WI38 (cell line): ENCODE measurements around the gene ZNF76.
A peak's percentile ranks its signal among the peaks of the same experiment; 100 is the strongest.
"Not testable (repeated sequence)": the region's sequence is repeated elsewhere in the genome, so short reads cannot be mapped to it uniquely, and the experiment has no call there.

ENCODE experiments used
- H3K4me3 ChIP-seq: 2 replicates; pipeline ENCODE4 v1.5.1; 2011; ENCODE audit warnings: low read depth, mild to moderate bottlenecking, control low read depth, low read length
- CTCF ChIP-seq: IDR thresholded peaks from 2 replicates; pipeline ENCODE4 v1.5.1; 2012; ENCODE audit warnings: low read depth, mild to moderate bottlenecking, control low read depth, low read length

ZNF76 gene

GRCh38 chr6:35319346-35320030 is 60.0 kb downstream of the ZNF76 start:
- TF ChIP-seq CTCF = no peak
- no peak overlapping the region for H3K4me3 ChIP-seq

GRCh38 chr6:35320031-35320410 is 60.5 kb downstream of the ZNF76 start:
- no peak for TF ChIP-seq CTCF
- no peak overlapping the region for H3K4me3 ChIP-seq

- H3K4me3 ChIP-seq = no peak overlapping the region
- TF ChIP-seq CTCF = no peak
Measured at GRCh38 chr6:35321091-35321490, 61.6 kb downstream of the ZNF76 start.

GRCh38 chr6:35327349-35328027 is 68.0 kb downstream of the ZNF76 start:
- peak; percentile 81 for TF ChIP-seq CTCF
- no peak overlapping the region for H3K4me3 ChIP-seq

- H3K4me3 ChIP-seq = no peak overlapping the region
- no peak for TF ChIP-seq CTCF
Measured at GRCh38 chr6:35328108-35328723, 68.7 kb downstream of the ZNF76 start.

- not testable (repeated sequence) for H3K4me3 ChIP-seq
Measured at GRCh38 chr6:35328965-35329364, 69.4 kb downstream of the ZNF76 start.

- TF ChIP-seq CTCF = no peak
- H3K4me3 ChIP-seq = no peak overlapping the region
Measured at GRCh38 chr6:35330541-35331119, 71.1 kb downstream of the ZNF76 start.

GRCh38 chr6:35332074-35332887 is 72.7 kb downstream of the ZNF76 start:
- H3K4me3 ChIP-seq = not testable (repeated sequence)
